ENCODE measurements around the gene RGS16. TPM values are rescaled to one million over a fixed set of nuclear protein-coding genes. Genes with fewer than 3 reads are reported as not detected.

Gene RGS16
- total and polyA plus RNA-seq, 9 of the 15 experiments (the other 6 are each of a cell fraction or from before 2014, with no cell fraction given) = 0.07 to 0.55 (median 0.36) TPM

GRCh38 chr1:182614796-182615454 is 10.7 kb upstream of the RGS16 start (continued):
- TF ChIP-seq REST (IDR thresholded peaks at IDR 0.05; ENCODE audit: borderline replicate concordance) (no peak), REST (CRISPR knock-in tag; IDR thresholded peaks at IDR 0.05; ENCODE audit: low read depth) (peak; percentile 55; the same call in 1 of the 2 replicates), EZH2 (IDR thresholded peaks at IDR 0.05; ENCODE audit: borderline replicate concordance, low read depth, low read length) (0 out of 2 replicates have a peak, but pooled peaks have one; percentile 31), NR3C1 (CRISPR knock-in tag; IDR thresholded peaks at IDR 0.05) (no peak), E2F3 (CRISPR knock-in tag; IDR thresholded peaks at IDR 0.05) (peak; percentile 66; the same call in 1 of the 2 replicates), CREM (IDR thresholded peaks at IDR 0.05; ENCODE audit: low read depth) (peak; percentile 70), TRIM25 (IDR thresholded peaks at IDR 0.05; ENCODE audit: borderline replicate concordance) (no peak), ZNF23 (CRISPR knock-in tag; IDR thresholded peaks at IDR 0.05) (no peak), E2F6 (IDR thresholded peaks at IDR 0.05; ENCODE audit: borderline replicate concordance in 1 of 2, extremely low read depth in 1 of 2, insufficient read depth in 1 of 2, insufficient read length in 1 of 2, low read depth in 1 of 2, low read length in 1 of 2, poor library complexity in 1 of 2, severe bottlenecking in 1 of 2) (peak; percentile 17 to 82), CBX3 (IDR thresholded peaks at IDR 0.05; ENCODE audit: borderline replicate concordance in 1 of 2, low read length in 2 of 2) (no peak), ZNF511 (CRISPR knock-in tag; IDR thresholded peaks at IDR 0.05) (0 out of 2 replicates have a peak, but pooled peaks have one; percentile 35), SIRT6 (IDR thresholded peaks at IDR 0.05; ENCODE audit: low read depth, low read length) (no peak), ETS2 (tag; IDR thresholded peaks at IDR 0.05; ENCODE audit: borderline replicate concordance, poor library complexity, severe bottlenecking) (no peak), TRIM28 (IDR thresholded peaks at IDR 0.05) (no peak), MAFF (IDR thresholded peaks at IDR 0.05; ENCODE audit: low read length) (no peak)

Measured in K562 (cell line).